ENCODE data around the gene KRT85.
"Not testable (repeated sequence)": the region's sequence is repeated elsewhere in the genome, so short reads cannot be mapped to it uniquely, and the experiment has no call there.

KRT85 gene

GRCh38 chr12:52411815-52412214, 44.5 kb upstream of the KRT85 start:
- no peak for TF ChIP-seq CTCF (conservative IDR thresholded peaks at IDR 0.05; ENCODE audit: low read depth, low read length)

GRCh38 chr12:52410589-52411248, 43.4 kb upstream of the KRT85 start:
- H3K4me3 ChIP-seq (ENCODE audit: low read depth, low read length); DNase-seq (ENCODE audit: low read depth): not testable (repeated sequence)

More at GRCh38 chr12:52411815-52412214, 44.5 kb upstream of the KRT85 start:
- no peak overlapping the region for H3K4me3 ChIP-seq (ENCODE audit: low read depth, low read length)
- DNase-seq (ENCODE audit: low read depth), result no peak

GRCh38 chr12:52407918-52408317, 40.6 kb upstream of the KRT85 start:
- H3K4me3 ChIP-seq (ENCODE audit: low read depth, low read length), result no peak overlapping the region
- no peak for DNase-seq (ENCODE audit: low read depth)
- peak; percentile 14 for TF ChIP-seq CTCF (conservative IDR thresholded peaks at IDR 0.05; ENCODE audit: low read depth, low read length)

- TF ChIP-seq CTCF (conservative IDR thresholded peaks at IDR 0.05; ENCODE audit: low read depth, low read length), result no peak
- no peak for DNase-seq (ENCODE audit: low read depth)
- no peak within 1 kb of the TSS for H3K4me3 ChIP-seq (ENCODE audit: low read depth, low read length)
Observed at GRCh38 chr12:52405922-52406385, 38.7 kb upstream of the KRT85 start, which contains the start of gene KRT82. Gene KRT82, minus strand, starts transcription at chr12:52406335. Its CDS starts 58 bp downstream, at chr12:52406277.

- peak; percentile 28 for TF ChIP-seq CTCF (conservative IDR thresholded peaks at IDR 0.05; ENCODE audit: low read depth, low read length)
- DNase-seq (ENCODE audit: low read depth), result no peak
Observed at GRCh38 chr12:52404951-52405350, 37.7 kb upstream of the KRT85 start.

GRCh38 chr12:52403561-52403960, 36.3 kb upstream of the KRT85 start:
- no peak for DNase-seq (ENCODE audit: low read depth)
- H3K4me3 ChIP-seq (ENCODE audit: low read depth, low read length), result no peak overlapping the region
- TF ChIP-seq CTCF (conservative IDR thresholded peaks at IDR 0.05; ENCODE audit: low read depth, low read length), result no peak

More at GRCh38 chr12:52404951-52405350, 37.7 kb upstream of the KRT85 start:
- no peak overlapping the region for H3K4me3 ChIP-seq (ENCODE audit: low read depth, low read length)

GRCh38 chr12:52402873-52403540, 35.7 kb upstream of the KRT85 start:
- no peak overlapping the region for H3K4me3 ChIP-seq (ENCODE audit: low read depth, low read length)
- TF ChIP-seq CTCF (conservative IDR thresholded peaks at IDR 0.05; ENCODE audit: low read depth, low read length), result no peak
- DNase-seq (ENCODE audit: low read depth), result no peak

All from choroid plexus epithelial cell (primary cell).